Measurements from ENCODE around the gene PEAR1.

DNA sequence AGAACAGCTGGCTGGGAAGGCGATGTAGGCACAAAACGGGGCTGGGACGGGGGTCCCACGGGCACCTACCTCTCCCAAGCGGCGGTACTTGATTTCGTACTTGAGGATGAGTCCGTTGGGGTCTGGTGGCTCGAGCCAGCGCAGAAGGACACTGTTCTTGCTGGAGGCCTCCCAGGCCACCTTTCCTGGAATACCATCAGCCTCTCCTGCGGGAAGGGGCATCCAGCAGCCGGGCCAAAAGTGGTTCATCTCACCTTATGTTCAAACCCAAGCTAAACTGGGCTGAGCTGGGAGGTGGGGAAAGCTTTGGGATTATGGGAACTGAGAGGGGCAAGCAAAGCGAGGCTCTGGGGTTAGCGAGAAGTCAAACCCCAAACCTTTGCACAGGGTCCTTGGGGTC is 48.9 kb upstream of the PEAR1 start:
- TF ChIP-seq EZH2phosphoT487 (conservative IDR thresholded peaks at IDR 0.05; ENCODE audit: low read length): no peak
- no peak for TF ChIP-seq CTCF (IDR thresholded peaks at IDR 0.05; ENCODE audit: insufficient read depth, low read length, poor library complexity, severe bottlenecking)

Data from SU-DHL-6 (cell line).